IPS-15b (cell line): Measurements from ENCODE around the gene FCN2.

Source experiments
- H3K27me3 ChIP-seq: one replicate; pipeline ENCODE4 v1.6.1; 2013; ENCODE audit warnings: low read length; ENCODE audit not compliant: control insufficient read depth, insufficient read depth
- H3K36me3 ChIP-seq: one replicate; pipeline ENCODE4 v1.6.1; 2013; ENCODE audit warnings: low read length; ENCODE audit not compliant: control insufficient read depth, insufficient read depth
- H3K4me1 ChIP-seq: one replicate; pipeline ENCODE4 v1.6.1; 2013; ENCODE audit warnings: mild to moderate bottlenecking, low read length; ENCODE audit not compliant: control insufficient read depth, insufficient read depth
- H3K4me3 ChIP-seq: one replicate; pipeline ENCODE4 v1.5.1; 2013; ENCODE audit warnings: low read depth, low read length
- H3K9ac ChIP-seq: one replicate; pipeline ENCODE4 v1.6.1; 2013; ENCODE audit warnings: low read depth, mild to moderate bottlenecking, low read length
- H3K9me3 ChIP-seq: one replicate; pipeline ENCODE4 v1.6.1; 2013; ENCODE audit warnings: mild to moderate bottlenecking, low read length; ENCODE audit not compliant: control insufficient read depth, insufficient read depth

FCN2 gene

GRCh38 chr9:134919303-134919702 is 38.7 kb downstream of the FCN2 start:
- no peak overlapping the region for H3K9ac ChIP-seq
- H3K36me3 ChIP-seq: no peaks in the 10 kb centered on the region
- no peak overlapping the region for H3K4me3 ChIP-seq
- H3K4me1 ChIP-seq: no peaks in the 10 kb centered on the region
- no peaks in the 10 kb centered on the region for H3K27me3 ChIP-seq
- H3K9me3 ChIP-seq: no peaks in the 10 kb centered on the region

GRCh38 chr9:134922066-134922931 is 41.7 kb downstream of the FCN2 start:
- Histone ChIP-seq H3K4me3 (no peak overlapping the region), H3K4me1 (no peaks in the 10 kb centered on the region), H3K9me3 (no peaks in the 10 kb centered on the region), H3K27me3 (no peaks in the 10 kb centered on the region), H3K36me3 (no peaks in the 10 kb centered on the region), H3K9ac (no peak overlapping the region)

GRCh38 chr9:134922932-134923240 is 42.3 kb downstream of the FCN2 start:
- H3K4me3 ChIP-seq: no peak overlapping the region
- H3K9me3 ChIP-seq: no peaks in the 10 kb centered on the region
- H3K9ac ChIP-seq: no peak overlapping the region
- H3K4me1 ChIP-seq: no peaks in the 10 kb centered on the region
- H3K27me3 ChIP-seq: no peaks in the 10 kb centered on the region
- H3K36me3 ChIP-seq: no peaks in the 10 kb centered on the region

GRCh38 chr9:134923466-134923865 is 42.9 kb downstream of the FCN2 start:
- H3K4me1 ChIP-seq: no peaks in the 10 kb centered on the region
- no peaks in the 10 kb centered on the region for H3K27me3 ChIP-seq
- H3K9ac ChIP-seq: no peak overlapping the region
- no peaks in the 10 kb centered on the region for H3K9me3 ChIP-seq
- H3K36me3 ChIP-seq: no peaks in the 10 kb centered on the region
- H3K4me3 ChIP-seq: no peak overlapping the region

- Histone ChIP-seq H3K9me3 (no peaks in the 10 kb centered on the region), H3K4me3 (no peak overlapping the region), H3K4me1 (no peaks in the 10 kb centered on the region), H3K9ac (no peak overlapping the region), H3K27me3 (no peaks in the 10 kb centered on the region), H3K36me3 (no peaks in the 10 kb centered on the region)
Measured at GRCh38 chr9:134925011-134925511, 44.5 kb downstream of the FCN2 start.

GRCh38 chr9:134928436-134929192 is 48.0 kb downstream of the FCN2 start:
- no peaks in the 10 kb centered on the region for H3K4me1 ChIP-seq
- H3K27me3 ChIP-seq: no peaks in the 10 kb centered on the region
- H3K9me3 ChIP-seq: no peaks in the 10 kb centered on the region
- H3K4me3 ChIP-seq: no peak overlapping the region
- H3K36me3 ChIP-seq: no peaks in the 10 kb centered on the region
- no peak overlapping the region for H3K9ac ChIP-seq

- H3K4me3 ChIP-seq: no peak overlapping the region
- no peak overlapping the region for H3K9ac ChIP-seq
- H3K9me3 ChIP-seq: no peaks in the 10 kb centered on the region
- H3K27me3 ChIP-seq: no peaks in the 10 kb centered on the region
- no peaks in the 10 kb centered on the region for H3K4me1 ChIP-seq
- no peaks in the 10 kb centered on the region for H3K36me3 ChIP-seq
Measured at GRCh38 chr9:134929193-134930158, 48.9 kb downstream of the FCN2 start.

GRCh38 chr9:134930398-134930797 is 49.8 kb downstream of the FCN2 start:
- H3K27me3 ChIP-seq: no peaks in the 10 kb centered on the region
- no peak overlapping the region for H3K9ac ChIP-seq
- no peaks in the 10 kb centered on the region for H3K36me3 ChIP-seq
- no peak overlapping the region for H3K4me3 ChIP-seq
- H3K4me1 ChIP-seq: no peaks in the 10 kb centered on the region
- no peaks in the 10 kb centered on the region for H3K9me3 ChIP-seq

- Histone ChIP-seq H3K4me3 (no peak overlapping the region), H3K36me3 (no peaks in the 10 kb centered on the region), H3K4me1 (no peaks in the 10 kb centered on the region), H3K27me3 (no peaks in the 10 kb centered on the region), H3K9ac (no peak overlapping the region), H3K9me3 (no peaks in the 10 kb centered on the region)
Measured at GRCh38 chr9:134932171-134932570, 51.6 kb downstream of the FCN2 start.

- no peaks in the 10 kb centered on the region for H3K4me1 ChIP-seq
- no peaks in the 10 kb centered on the region for H3K9me3 ChIP-seq
- no peak overlapping the region for H3K4me3 ChIP-seq
- no peaks in the 10 kb centered on the region for H3K36me3 ChIP-seq
- H3K9ac ChIP-seq: no peak overlapping the region
- no peaks in the 10 kb centered on the region for H3K27me3 ChIP-seq
Measured at GRCh38 chr9:134932606-134933005, 52.0 kb downstream of the FCN2 start.

GRCh38 chr9:134933076-134933659 is 52.6 kb downstream of the FCN2 start:
- no peaks in the 10 kb centered on the region for H3K27me3 ChIP-seq
- no peak overlapping the region for H3K4me3 ChIP-seq
- no peaks in the 10 kb centered on the region for H3K9me3 ChIP-seq
- no peaks in the 10 kb centered on the region for H3K36me3 ChIP-seq
- no peak overlapping the region for H3K9ac ChIP-seq
- no peaks in the 10 kb centered on the region for H3K4me1 ChIP-seq
